OCI-LY7 (cell line): ENCODE results near the gene ABCD1. TPM values are rescaled to one million over a fixed set of nuclear protein-coding genes. Genes with fewer than 3 reads are reported as not detected.

Experiments used
- BruUV-seq: library from RNA; stranded (reverse); fragments of 400-500 nt; replicated peaks from 2 replicates; lab custom pipeline; 2021; lab: Mats Ljungman, UMichigan
- CTCF ChIA-PET: fragments of 300-600 bp; sonication (Branson Sonifier 250); formaldehyde crosslinking; loops from one replicate; lab custom pipeline; 2022; ENCODE audit warnings: antibody characterized with exemption; ENCODE audit not compliant: unreplicated experiment; lab: Charles Lee
- POLR2A ChIA-PET: fragments of 300-600 bp; sonication (Branson Sonifier 250); formaldehyde crosslinking; loops from one replicate; lab custom pipeline; 2022; ENCODE audit warnings: antibody characterized with exemption; lab: Charles Lee
- DNase-seq: peaks from one replicate; pipeline ENCODE4 v3.0.0-alpha.2; 2015; ENCODE audit warnings: low spot score
- H2AFZ ChIP-seq: fragments of 200-600 bp; sonication (generic), shearing (Covaris generic); 2 replicates; pipeline ENCODE4 v1.6.1; 2014; ENCODE audit warnings: mild to moderate bottlenecking, antibody characterized with exemption, low read length, moderate library complexity
- H3K27ac ChIP-seq: fragments of 200-600 bp; sonication (generic); 2 replicates; pipeline ENCODE4 v1.5.1; 2014; ENCODE audit warnings: mixed run types, low read depth, mild to moderate bottlenecking, moderate library complexity, low read length, inconsistent platforms; ENCODE audit not compliant: poor library complexity, severe bottlenecking
- H3K36me3 ChIP-seq: fragments of 200-600 bp; sonication (generic); 2 replicates; pipeline ENCODE4 v1.6.1; 2014; ENCODE audit warnings: mild to moderate bottlenecking, antibody characterized with exemption, low read length, moderate library complexity, mixed read lengths; ENCODE audit not compliant: insufficient read depth
- H3K4me1 ChIP-seq: fragments of 200-600 bp; sonication (generic); 2 replicates; pipeline ENCODE4 v1.5.1; 2014; ENCODE audit warnings: mild to moderate bottlenecking, low read length; ENCODE audit not compliant: insufficient read depth, poor library complexity, severe bottlenecking
- H3K4me2 ChIP-seq: fragments of 200-600 bp; sonication (generic); 2 replicates; pipeline ENCODE4 v1.6.1; 2014; ENCODE audit warnings: mild to moderate bottlenecking, low read length
- H3K4me3 ChIP-seq: fragments of 200-600 bp; sonication (generic); 2 replicates; pipeline ENCODE4 v1.5.1; 2014; ENCODE audit warnings: mild to moderate bottlenecking, low read depth, low read length; ENCODE audit not compliant: poor library complexity, severe bottlenecking
- H3K79me2 ChIP-seq: fragments of 200-600 bp; sonication (generic); 2 replicates; pipeline ENCODE4 v1.6.1; 2016; ENCODE audit warnings: low read depth, mild to moderate bottlenecking, low read length, moderate library complexity, mixed read lengths; ENCODE audit not compliant: insufficient read depth
- H3K9me2 ChIP-seq: fragments of 200-600 bp; sonication (generic); 2 replicates; pipeline ENCODE4 v1.6.1; 2016; ENCODE audit warnings: mild to moderate bottlenecking, low read length, mixed read lengths; ENCODE audit not compliant: insufficient read depth
- H3K9me3 ChIP-seq: fragments of 200-600 bp; sonication (generic); 2 replicates; pipeline ENCODE4 v1.6.1; 2014; ENCODE audit warnings: mild to moderate bottlenecking, mixed run types, low read length, mixed read lengths
- H4K20me1 ChIP-seq: fragments of 200-600 bp; sonication (generic); 2 replicates; pipeline ENCODE4 v1.6.1; 2014; ENCODE audit warnings: mild to moderate bottlenecking, antibody characterized with exemption, low read length, moderate library complexity, mixed read lengths; ENCODE audit not compliant: insufficient read depth
- EZH2phosphoT487 ChIP-seq: fragments of 200-600 bp; sonication (generic); IDR thresholded peaks from 2 replicates; pipeline ENCODE4 v1.6.1; 2018; ENCODE audit warnings: low read depth, borderline replicate concordance, mild to moderate bottlenecking, mixed run types, antibody characterized with exemption, low read length, moderate library complexity, mixed read lengths
- intact Hi-C: fragments of 100-400 bp; cut with micrococcal nuclease; formaldehyde crosslinking; loops from one replicate; pipeline ENCODE4 v1.10.0; 2022; ENCODE audit not compliant: unreplicated experiment
- total RNA-seq, 2 experiments: library from RNA; depleted of rRNA in 1 of 2; stranded (reverse); fragments of >200 nt in 1 of 2; shearing (Covaris generic) in 1 of 2; gene quantifications; 2 replicates each; pipeline ENCODE4 v1.2.3, GENCODE V29; 2014 to 2022
- TF ChIP-seq, protein P1 (sequence below): fragments of 200-600 bp; sonication (generic); conservative IDR thresholded peaks from 2 replicates; pipeline ENCODE4 v1.5.1; 2014; ENCODE audit warnings: mild to moderate bottlenecking, antibody characterized with exemption, low read length, moderate library complexity, mixed read lengths

Gene ABCD1
- total RNA-seq, 2 experiments from 2014 or later, result 6.9 to 8.8 TPM

DNA sequence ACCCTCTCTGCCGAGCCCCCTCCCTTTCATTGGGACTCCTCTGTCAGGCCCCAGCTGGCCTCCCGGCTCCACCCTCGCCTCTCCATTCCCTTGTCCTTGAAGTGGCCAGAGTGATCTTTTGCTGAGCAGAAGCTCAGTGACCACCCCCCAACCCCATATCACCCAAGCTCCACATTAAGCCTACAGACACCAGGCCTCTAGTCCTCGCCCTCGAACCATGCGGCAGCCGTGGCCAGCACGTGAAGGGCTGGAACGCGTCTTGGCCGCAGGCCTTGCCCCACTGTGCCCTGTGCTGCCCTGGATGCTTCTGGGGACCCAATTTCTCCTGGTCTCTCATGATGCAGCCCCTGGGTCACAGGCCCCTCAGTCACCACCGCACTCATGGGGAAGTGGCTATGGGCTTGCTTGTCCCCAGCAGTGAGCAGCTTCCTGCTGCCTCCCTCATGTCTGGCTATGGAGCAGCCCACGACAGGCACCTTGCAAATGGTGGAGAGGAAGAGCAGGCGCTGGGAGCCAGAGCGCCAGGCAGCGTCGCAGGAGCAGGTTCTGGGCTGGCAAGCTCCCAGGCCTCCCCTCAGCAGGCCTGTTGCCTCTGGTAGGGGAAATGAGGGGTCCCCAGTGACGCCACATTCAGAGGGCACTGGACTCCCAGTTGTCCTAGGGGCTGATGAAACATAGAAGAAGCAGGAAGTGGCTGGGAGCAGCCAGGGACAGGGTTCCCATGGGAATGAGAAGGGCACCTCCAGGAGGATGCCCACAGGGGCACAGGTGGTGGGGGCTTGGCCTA, 55.4 kb downstream of the ABCD1 start:
- BruUV-seq, result no TSS peak
- Histone ChIP-seq H2AFZ (no peak overlapping the region), H3K79me2 (no peaks in the 10 kb centered on the region), H3K4me2 (no peak overlapping the region), H3K9me3 (no peaks in the 10 kb centered on the region), H3K9me2 (no peaks in the 10 kb centered on the region), H3K4me1 (peaks cover 3% of the 10 kb centered on the region), H3K27ac (no peak overlapping the region), H4K20me1 (no peaks in the 10 kb centered on the region), H3K36me3 (no peaks in the 10 kb centered on the region), H3K4me3 (no peak overlapping the region)
- ChIA-PET CTCF (no interaction called here), POLR2A (interaction anchor here (0.8 kb wide), 1 partner anchor 114 kb away, joined by 3 read pairs; no protein-coding TSS in a partner anchor)
- intact Hi-C loops, result no loop called here
- DNase-seq, result no peak
- TF ChIP-seq, protein P1, sequence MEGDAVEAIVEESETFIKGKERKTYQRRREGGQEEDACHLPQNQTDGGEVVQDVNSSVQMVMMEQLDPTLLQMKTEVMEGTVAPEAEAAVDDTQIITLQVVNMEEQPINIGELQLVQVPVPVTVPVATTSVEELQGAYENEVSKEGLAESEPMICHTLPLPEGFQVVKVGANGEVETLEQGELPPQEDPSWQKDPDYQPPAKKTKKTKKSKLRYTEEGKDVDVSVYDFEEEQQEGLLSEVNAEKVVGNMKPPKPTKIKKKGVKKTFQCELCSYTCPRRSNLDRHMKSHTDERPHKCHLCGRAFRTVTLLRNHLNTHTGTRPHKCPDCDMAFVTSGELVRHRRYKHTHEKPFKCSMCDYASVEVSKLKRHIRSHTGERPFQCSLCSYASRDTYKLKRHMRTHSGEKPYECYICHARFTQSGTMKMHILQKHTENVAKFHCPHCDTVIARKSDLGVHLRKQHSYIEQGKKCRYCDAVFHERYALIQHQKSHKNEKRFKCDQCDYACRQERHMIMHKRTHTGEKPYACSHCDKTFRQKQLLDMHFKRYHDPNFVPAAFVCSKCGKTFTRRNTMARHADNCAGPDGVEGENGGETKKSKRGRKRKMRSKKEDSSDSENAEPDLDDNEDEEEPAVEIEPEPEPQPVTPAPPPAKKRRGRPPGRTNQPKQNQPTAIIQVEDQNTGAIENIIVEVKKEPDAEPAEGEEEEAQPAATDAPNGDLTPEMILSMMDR, result no peak
- no peak for TF ChIP-seq EZH2phosphoT487

DNA sequence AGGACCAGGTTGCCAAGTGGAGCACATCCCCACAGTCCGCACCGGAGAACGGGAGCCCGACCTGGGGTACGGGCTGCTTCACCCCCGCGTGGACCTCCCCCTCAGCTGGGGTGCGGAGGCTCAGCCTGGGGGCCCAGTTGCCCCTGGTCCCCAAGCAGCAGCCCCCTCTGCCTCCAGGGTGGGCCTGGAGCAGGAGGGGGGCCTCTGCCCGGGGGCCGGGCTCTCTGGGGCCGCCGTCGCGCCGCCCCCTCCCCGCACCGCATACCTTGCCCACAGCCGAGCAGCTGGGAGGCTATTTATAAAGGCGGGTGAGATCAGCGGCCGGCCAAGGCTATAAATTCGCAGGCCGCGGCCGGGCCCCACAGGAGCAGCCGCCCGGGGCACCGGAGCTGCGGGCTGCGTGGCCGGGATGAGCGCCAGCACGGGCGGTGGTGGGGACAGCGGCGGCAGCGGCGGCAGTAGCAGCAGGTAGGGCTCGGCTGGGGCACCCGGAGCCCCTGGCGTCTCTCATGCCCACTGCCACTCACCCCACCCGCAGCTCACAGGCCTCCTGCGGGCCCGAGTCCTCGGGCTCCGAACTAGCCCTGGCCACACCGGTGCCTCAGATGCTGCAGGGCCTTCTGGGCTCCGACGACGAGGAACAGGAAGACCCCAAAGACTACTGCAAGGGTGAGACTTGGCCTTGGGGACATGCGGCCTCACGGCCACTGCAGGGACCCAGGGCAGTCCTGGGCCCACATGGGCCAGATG, 56.2 kb downstream of the ABCD1 start, which contains the start of gene SRPK3:
Gene SRPK3 (plus strand): TSS at position 364 of the 750 bp plus-strand sequence. CDS start 46 bp downstream, at position 410.
- no peaks in the 10 kb centered on the region; the same call in 1 of the 2 replicates for H3K36me3 ChIP-seq
- ChIA-PET POLR2A (interaction anchor here (0.8 kb wide), 1 partner anchor 114 kb away, joined by 3 read pairs; no protein-coding TSS in a partner anchor), CTCF (no interaction called here)
- DNase-seq, result no peak
- H3K9me2 ChIP-seq, result no peaks in the 10 kb centered on the region
- no peaks in the 10 kb centered on the region for H4K20me1 ChIP-seq
- H3K4me1 ChIP-seq, result peaks cover 3% of the 10 kb centered on the region
- H3K4me3 ChIP-seq, result no peak within 1 kb of the TSS
- no peaks in the 10 kb centered on the region for H3K79me2 ChIP-seq
- H2AFZ ChIP-seq, result no peak within 1 kb of the TSS
- TF ChIP-seq, protein P1, result no peak
- no peak for TF ChIP-seq EZH2phosphoT487
- intact Hi-C loops, result no loop called here
- no peaks in the 10 kb centered on the region for H3K9me3 ChIP-seq
- no peak within 1 kb of the TSS for H3K27ac ChIP-seq
- BruUV-seq, result no TSS peak
- no peak within 1 kb of the TSS for H3K4me2 ChIP-seq
